ENCODE data around the gene GABRG3. TPM values are rescaled to one million over a fixed set of nuclear protein-coding genes. Genes with fewer than 3 reads are reported as not detected.

Gene GABRG3
- total RNA-seq, 2 donors from 2014 or later = not detected

- Mint-ChIP-seq H3K27ac (no peak overlapping the region), H3K4me3 (no peak overlapping the region), H3K4me1 (ENCODE audit: low read depth) (no peaks in the 10 kb centered on the region), H3K27me3 (ENCODE audit: low read depth) (no peaks in the 10 kb centered on the region), H3K36me3 (ENCODE audit: insufficient read depth in 2 of 2) (no peaks in the 10 kb centered on the region), H3K9me3 (no peaks in the 10 kb centered on the region)
- no peak for ATAC-seq (replicated peaks in 1 of 2)
- no peak for DNase-seq
These were observed 605.6 kb downstream of the GABRG3 start for GRCh38 chr15:27576576-27576975.

- H3K4me3 Mint-ChIP-seq = no peak overlapping the region
- H3K27ac Mint-ChIP-seq = no peak overlapping the region
- H3K27me3 Mint-ChIP-seq (ENCODE audit: low read depth) = no peaks in the 10 kb centered on the region
- no peaks in the 10 kb centered on the region for H3K4me1 Mint-ChIP-seq (ENCODE audit: low read depth)
- ATAC-seq (replicated peaks in 1 of 2) (no peak), DNase-seq (no peak)
- H3K36me3 Mint-ChIP-seq (ENCODE audit: insufficient read depth in 2 of 2) = no peaks in the 10 kb centered on the region
- H3K9me3 Mint-ChIP-seq = no peaks in the 10 kb centered on the region
These were observed 608.8 kb downstream of the GABRG3 start for GRCh38 chr15:27579738-27580137.

DNA sequence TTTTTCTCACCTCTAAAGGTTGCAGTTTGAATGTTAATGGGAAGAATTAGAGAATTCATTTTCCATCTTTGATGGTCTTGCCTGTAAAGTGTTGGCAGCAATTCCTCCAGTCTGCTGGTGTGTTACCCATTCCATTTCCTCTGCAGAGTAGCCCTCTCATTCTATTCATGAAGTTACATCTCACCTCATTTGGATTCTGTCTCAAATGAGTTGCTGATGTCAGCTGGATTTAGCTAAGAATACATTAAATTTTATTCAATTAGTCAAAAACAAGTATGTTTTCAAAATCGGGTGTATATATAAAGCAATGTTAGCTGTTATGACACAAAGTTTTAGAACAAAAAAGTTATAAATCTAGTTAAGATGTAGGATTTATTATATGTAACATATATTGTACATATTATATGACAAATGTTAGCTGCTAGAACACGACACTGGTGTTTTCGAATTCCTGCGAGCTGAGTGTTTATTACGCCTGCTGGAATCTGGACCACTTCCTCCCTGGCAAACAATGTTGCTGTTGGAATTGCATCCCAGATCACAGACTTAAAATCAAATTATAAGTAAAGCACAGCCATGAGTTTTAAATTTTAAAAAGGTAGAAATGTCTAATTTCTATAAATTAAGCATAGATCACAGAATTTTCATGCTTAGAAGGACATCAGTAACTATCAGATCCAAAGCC is 611.9 kb downstream of the GABRG3 start:
- H3K27ac Mint-ChIP-seq = no peak overlapping the region
- no peaks in the 10 kb centered on the region for H3K36me3 Mint-ChIP-seq (ENCODE audit: insufficient read depth in 2 of 2)
- DNase-seq = no peak
- no peaks in the 10 kb centered on the region for H3K9me3 Mint-ChIP-seq
- no peaks in the 10 kb centered on the region for H3K4me1 Mint-ChIP-seq (ENCODE audit: low read depth)
- no peak for ATAC-seq (replicated peaks in 1 of 2)
- no peaks in the 10 kb centered on the region for H3K27me3 Mint-ChIP-seq (ENCODE audit: low read depth)
- H3K4me3 Mint-ChIP-seq = no peak overlapping the region

GRCh38 chr15:27583651-27584050 is 612.7 kb downstream of the GABRG3 start:
- Mint-ChIP-seq H3K27ac (no peak overlapping the region), H3K36me3 (ENCODE audit: insufficient read depth in 2 of 2) (no peaks in the 10 kb centered on the region), H3K27me3 (ENCODE audit: low read depth) (no peaks in the 10 kb centered on the region), H3K9me3 (no peaks in the 10 kb centered on the region), H3K4me1 (ENCODE audit: low read depth) (no peaks in the 10 kb centered on the region), H3K4me3 (no peak overlapping the region)
- ATAC-seq (replicated peaks in 1 of 2) (no peak), DNase-seq (no peak)

- H3K4me1 Mint-ChIP-seq (ENCODE audit: low read depth) = no peaks in the 10 kb centered on the region
- DNase-seq = no peak
- no peak overlapping the region for H3K27ac Mint-ChIP-seq
- no peak overlapping the region for H3K4me3 Mint-ChIP-seq
- H3K36me3 Mint-ChIP-seq (ENCODE audit: insufficient read depth in 2 of 2) = peaks cover 0 to 3% of the 10 kb centered on the region in 2 donors
- peaks cover 4 to 5% of the 10 kb centered on the region in 2 donors for H3K9me3 Mint-ChIP-seq
- no peak for ATAC-seq (replicated peaks in 1 of 2)
- H3K27me3 Mint-ChIP-seq (ENCODE audit: low read depth) = no peaks in the 10 kb centered on the region
These were observed 614.2 kb downstream of the GABRG3 start for GRCh38 chr15:27585041-27585640.

DNA sequence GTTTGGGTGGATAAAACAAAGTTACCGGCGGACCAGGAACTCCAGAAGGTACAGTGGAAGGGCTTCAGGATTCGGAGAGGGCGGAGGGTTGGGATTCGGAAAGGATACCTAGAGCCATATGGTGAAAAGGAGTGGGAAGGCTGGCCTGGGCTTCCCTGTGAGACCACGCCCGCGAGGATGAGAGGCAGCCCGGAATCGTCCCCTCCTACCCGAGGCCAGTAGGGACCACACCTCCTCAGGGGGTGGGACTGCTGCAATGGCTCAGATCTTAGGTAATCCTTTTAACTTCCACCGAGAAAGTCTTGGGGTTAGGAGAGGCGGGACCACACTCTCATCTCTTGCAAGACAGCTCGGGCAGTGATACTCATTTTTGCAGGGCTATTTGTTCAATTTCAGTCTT is 616.8 kb downstream of the GABRG3 start:
- Mint-ChIP-seq H3K27ac (no peak overlapping the region), H3K4me1 (ENCODE audit: low read depth) (no peaks in the 10 kb centered on the region), H3K4me3 (no peak overlapping the region), H3K27me3 (ENCODE audit: low read depth) (no peaks in the 10 kb centered on the region), H3K9me3 (peaks cover 4 to 9% of the 10 kb centered on the region in 2 donors), H3K36me3 (ENCODE audit: insufficient read depth in 2 of 2) (peaks cover 0 to 3% of the 10 kb centered on the region in 2 donors)
- ATAC-seq (replicated peaks in 1 of 2) (no peak), DNase-seq (no peak)

GRCh38 chr15:27589260-27589659 is 618.3 kb downstream of the GABRG3 start:
- H3K4me1 Mint-ChIP-seq (ENCODE audit: low read depth) = no peaks in the 10 kb centered on the region
- H3K9me3 Mint-ChIP-seq = peaks cover 4 to 9% of the 10 kb centered on the region in 2 donors
- H3K27me3 Mint-ChIP-seq (ENCODE audit: low read depth) = no peaks in the 10 kb centered on the region
- ATAC-seq (replicated peaks in 1 of 2) (no peak), DNase-seq (no peak)
- peaks cover 0 to 3% of the 10 kb centered on the region in 2 donors for H3K36me3 Mint-ChIP-seq (ENCODE audit: insufficient read depth in 2 of 2)
- H3K4me3 Mint-ChIP-seq = no peak overlapping the region
- H3K27ac Mint-ChIP-seq = no peak overlapping the region

- Mint-ChIP-seq H3K27me3 (ENCODE audit: low read depth) (no peaks in the 10 kb centered on the region), H3K4me3 (no peak overlapping the region), H3K27ac (no peak overlapping the region), H3K4me1 (ENCODE audit: low read depth) (no peaks in the 10 kb centered on the region), H3K9me3 (peaks cover 4 to 9% of the 10 kb centered on the region in 2 donors), H3K36me3 (ENCODE audit: insufficient read depth in 2 of 2) (peaks cover 0 to 3% of the 10 kb centered on the region in 2 donors)
- no peak for DNase-seq
- ATAC-seq (replicated peaks in 1 of 2) = no peak
These were observed 618.8 kb downstream of the GABRG3 start for GRCh38 chr15:27589782-27590181.

Other genes with a start within 250 kb of the GABRG3 start
- under 1 TPM in 1 of 2 donors, not detected in 1; 0.07 TPM for gene GABRB3, start 198.1 kb upstream of the GABRG3 start, total RNA-seq
- gene GABRA5, start 104.1 kb upstream of the GABRG3 start, total RNA-seq = not detected